ENCODE measurements around the gene KLHL13.
A peak's percentile ranks its signal among the peaks of the same experiment; 100 is the strongest.

Gene KLHL13

DNA sequence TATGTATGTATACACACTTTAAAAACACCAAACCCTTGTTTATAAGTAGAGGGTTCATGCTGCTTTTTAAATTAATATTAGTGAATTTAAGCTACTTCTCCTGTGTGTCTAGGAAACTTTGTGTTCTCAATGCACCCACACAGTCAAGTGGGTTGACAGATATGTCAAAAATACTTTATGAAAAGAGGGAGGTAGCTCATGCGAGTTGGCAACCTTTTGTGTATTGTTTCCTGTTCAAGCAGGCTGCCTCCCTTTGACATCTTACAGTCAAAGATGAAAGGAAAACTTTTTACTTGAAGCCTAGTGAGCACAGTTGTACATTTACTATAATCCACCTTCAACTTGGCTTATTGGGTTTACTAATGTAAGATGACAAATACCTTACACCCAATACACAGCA, 218.4 kb downstream of the KLHL13 start:
- TF ChIP-seq CTCF (IDR thresholded peaks at IDR 0.05; ENCODE audit: insufficient read depth, low read depth, low read length, missing control alignments), result no peak
- no peak for DNase-seq (ENCODE audit: low read depth)
- H3K4me3 ChIP-seq (ENCODE audit: low read depth, low read length), result no peak overlapping the region

- H3K4me3 ChIP-seq (ENCODE audit: low read depth, low read length), result no peak overlapping the region
- no peak for TF ChIP-seq CTCF (IDR thresholded peaks at IDR 0.05; ENCODE audit: insufficient read depth, low read depth, low read length, missing control alignments)
- DNase-seq (ENCODE audit: low read depth), result peak; percentile 7
These were observed 221.2 kb downstream of the KLHL13 start for GRCh38 chrX:117895418-117895817.

GRCh38 chrX:117892469-117892868, 224.1 kb downstream of the KLHL13 start:
- TF ChIP-seq CTCF (IDR thresholded peaks at IDR 0.05; ENCODE audit: insufficient read depth, low read depth, low read length, missing control alignments), result no peak
- no peak overlapping the region for H3K4me3 ChIP-seq (ENCODE audit: low read depth, low read length)
- no peak for DNase-seq (ENCODE audit: low read depth)

DNA sequence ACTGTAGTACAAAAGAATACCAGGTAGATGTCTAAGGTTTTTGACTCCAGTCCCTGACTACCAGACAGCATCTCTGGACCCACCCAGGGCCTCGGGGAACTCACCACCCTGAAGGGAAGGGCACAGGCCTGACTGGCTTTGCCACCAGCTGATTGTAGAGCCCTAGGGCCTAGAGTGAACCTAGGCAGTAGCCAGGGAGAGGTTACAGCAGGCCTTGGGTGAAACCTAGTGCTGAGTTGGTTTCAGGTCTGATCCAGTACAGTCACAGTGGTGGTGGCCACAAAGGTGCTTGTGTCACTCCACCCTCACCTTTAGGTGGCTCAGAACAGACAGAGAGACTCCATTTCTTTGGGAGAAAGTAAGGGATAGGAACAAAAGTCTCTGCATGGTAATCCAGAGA, 244.8 kb downstream of the KLHL13 start:
- no peak for DNase-seq (ENCODE audit: low read depth)
- TF ChIP-seq CTCF (IDR thresholded peaks at IDR 0.05; ENCODE audit: insufficient read depth, low read depth, low read length, missing control alignments), result no peak
- no peak overlapping the region for H3K4me3 ChIP-seq (ENCODE audit: low read depth, low read length)

GRCh38 chrX:117860517-117860916, 256.1 kb downstream of the KLHL13 start:
- H3K4me3 ChIP-seq (ENCODE audit: low read depth, low read length), result no peak overlapping the region
- TF ChIP-seq CTCF (IDR thresholded peaks at IDR 0.05; ENCODE audit: insufficient read depth, low read depth, low read length, missing control alignments), result no peak

DNA sequence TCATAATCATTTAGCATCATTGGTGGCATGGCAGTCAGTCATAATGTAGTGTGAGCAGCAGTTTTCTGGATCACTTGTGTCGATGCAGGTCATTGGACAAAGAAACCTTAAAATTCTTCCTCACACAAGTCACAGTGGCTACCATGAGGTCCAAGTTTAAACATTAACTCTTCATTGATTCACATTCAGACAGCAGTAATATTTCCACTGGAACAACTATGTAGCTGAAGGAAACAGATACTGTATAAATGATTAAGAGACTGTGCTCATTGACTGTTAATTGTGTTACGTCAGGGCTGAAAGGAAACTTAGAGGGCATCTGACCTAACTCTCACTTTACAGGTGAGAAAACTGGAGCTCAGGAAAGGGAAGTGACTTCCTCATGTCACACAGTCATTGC, 261.8 kb downstream of the KLHL13 start:
- DNase-seq (ENCODE audit: low read depth), result no peak
- no peak overlapping the region for H3K4me3 ChIP-seq (ENCODE audit: low read depth, low read length)
- TF ChIP-seq CTCF (IDR thresholded peaks at IDR 0.05; ENCODE audit: insufficient read depth, low read depth, low read length, missing control alignments), result no peak

More at GRCh38 chrX:117860517-117860916, 256.1 kb downstream of the KLHL13 start:
- DNase-seq (ENCODE audit: low read depth), result no peak

DNA sequence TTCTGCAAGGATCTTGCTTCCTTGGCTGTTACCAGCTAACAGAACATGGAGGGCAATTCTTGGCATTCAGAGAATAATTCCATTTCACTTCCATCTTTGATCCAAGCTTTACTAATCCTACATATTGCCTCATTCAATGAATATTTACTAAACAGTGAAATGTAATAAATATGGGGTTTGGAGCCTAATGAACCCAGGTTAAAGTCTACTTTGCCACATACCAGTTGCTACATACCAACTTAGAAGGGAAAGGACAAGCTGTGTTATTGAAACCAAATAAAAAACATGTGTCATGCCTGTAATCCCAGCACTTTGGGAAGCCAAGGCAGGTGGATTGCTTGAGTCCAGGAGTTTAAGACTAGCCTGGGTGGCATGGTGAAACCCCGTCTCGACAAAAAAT, 265.6 kb downstream of the KLHL13 start:
- DNase-seq (ENCODE audit: low read depth), result no peak
- H3K4me3 ChIP-seq (ENCODE audit: low read depth, low read length), result no peak overlapping the region
- no peak for TF ChIP-seq CTCF (IDR thresholded peaks at IDR 0.05; ENCODE audit: insufficient read depth, low read depth, low read length, missing control alignments)
